PC-9 (cell line): ENCODE measurements around the gene ENTR1. TPM values are rescaled to one million over a fixed set of nuclear protein-coding genes. Genes with fewer than 3 reads are reported as not detected.
"Not testable (repeated sequence)": the region's sequence is repeated elsewhere in the genome, so short reads cannot be mapped to it uniquely, and the experiment has no call there.

Source experiments
- BruUV-seq: library from RNA; stranded (reverse); fragments of 400-500 nt; replicated peaks from 2 replicates; lab custom pipeline; 2021; lab: Mats Ljungman, UMichigan
- CTCF ChIA-PET: fragments of 300-600 bp; sonication (Branson Sonifier 250); formaldehyde crosslinking; loops from one replicate; lab custom pipeline; 2022; ENCODE audit warnings: antibody characterized with exemption; lab: Charles Lee
- POLR2A ChIA-PET: fragments of 300-600 bp; sonication (Branson Sonifier 250); formaldehyde crosslinking; loops from one replicate; lab custom pipeline; 2022; ENCODE audit warnings: antibody characterized with exemption; ENCODE audit not compliant: unreplicated experiment; lab: Charles Lee
- DNase-seq, 2 experiments: peaks; one replicate each; pipeline versions ENCODE4 v3.0.0 to v3.0.0-alpha.2; 2015 to 2022; ENCODE audit warnings: mixed read lengths in 1 of 2
- H2AFZ ChIP-seq: fragments of 200-600 bp; sonication (generic); 2 replicates; pipeline ENCODE4 v1.8.1; 2017; ENCODE audit warnings: antibody characterized with exemption
- H3F3A ChIP-seq: fragments of 200-600 bp; sonication (generic); 2 replicates; pipeline ENCODE4 v1.8.1; 2017; ENCODE audit warnings: antibody characterized with exemption, mild to moderate bottlenecking, low read depth; ENCODE audit not compliant: insufficient read depth
- H3K27ac ChIP-seq: fragments of 200-600 bp; sonication (generic); 2 replicates; pipeline ENCODE4 v1.6.1; 2016; ENCODE audit warnings: mixed run types
- H3K27me3 ChIP-seq: fragments of 200-600 bp; sonication (generic); 2 replicates; pipeline ENCODE4 v1.6.1; 2016; ENCODE audit warnings: low read depth, mixed run types; ENCODE audit not compliant: insufficient read depth
- H3K36me3 ChIP-seq: fragments of 200-600 bp; sonication (generic); 2 replicates; pipeline ENCODE4 v1.6.1; 2016; ENCODE audit warnings: low read depth, mixed run types
- H3K4me1 ChIP-seq: fragments of 200-600 bp; sonication (generic); replicated peaks from 2 replicates; pipeline ENCODE4 v1.6.1; 2016; ENCODE audit warnings: mixed run types; ENCODE audit not compliant: insufficient read depth
- H3K4me2 ChIP-seq: fragments of 200-600 bp; sonication (generic); 2 replicates; pipeline ENCODE4 v1.6.1; 2017; ENCODE audit warnings: mixed run types
- H3K4me3 ChIP-seq: fragments of 200-600 bp; sonication (generic); 2 replicates; pipeline ENCODE4 v1.6.1; 2016; ENCODE audit warnings: mixed run types
- H3K79me2 ChIP-seq: fragments of 200-600 bp; sonication (generic); 2 replicates; pipeline ENCODE4 v1.6.1; 2017; ENCODE audit warnings: low read depth, mixed run types
- H3K9me2 ChIP-seq: fragments of 200-600 bp; sonication (generic); 2 replicates; pipeline ENCODE4 v1.8.1; 2017; ENCODE audit warnings: mild to moderate bottlenecking; ENCODE audit not compliant: insufficient read depth
- H3K9me3 ChIP-seq: fragments of 200-600 bp; sonication (generic); 2 replicates; pipeline ENCODE4 v1.8.1; 2016; ENCODE audit warnings: low read depth; ENCODE audit not compliant: insufficient read depth
- H4K20me1 ChIP-seq: fragments of 200-600 bp; sonication (generic); 2 replicates; pipeline ENCODE4 v1.8.1; 2017; ENCODE audit not compliant: insufficient read depth
- EZH2 ChIP-seq: fragments of 200-600 bp; sonication (generic); IDR thresholded peaks from 2 replicates; pipeline ENCODE4 v1.8.0; 2017; ENCODE audit warnings: antibody characterized with exemption, low read depth
- intact Hi-C: fragments of 100-400 bp; cut with micrococcal nuclease; formaldehyde crosslinking; loops from one replicate; pipeline ENCODE4 v1.10.0; 2022; ENCODE audit not compliant: unreplicated experiment
- total RNA-seq: library from RNA; stranded (reverse); gene quantifications from 2 replicates; pipeline ENCODE4 v1.2.3, GENCODE V29; 2021
- TF ChIP-seq, protein P1 (sequence below): fragments of 200-600 bp; sonication (generic); conservative IDR thresholded peaks from 2 replicates; pipeline ENCODE4 v1.6.1; 2017; ENCODE audit warnings: mixed run types, antibody characterized with exemption, mild to moderate bottlenecking, moderate library complexity

Gene ENTR1
- total RNA-seq, 1 experiment from 2014 or later = 67.9 TPM

DNA sequence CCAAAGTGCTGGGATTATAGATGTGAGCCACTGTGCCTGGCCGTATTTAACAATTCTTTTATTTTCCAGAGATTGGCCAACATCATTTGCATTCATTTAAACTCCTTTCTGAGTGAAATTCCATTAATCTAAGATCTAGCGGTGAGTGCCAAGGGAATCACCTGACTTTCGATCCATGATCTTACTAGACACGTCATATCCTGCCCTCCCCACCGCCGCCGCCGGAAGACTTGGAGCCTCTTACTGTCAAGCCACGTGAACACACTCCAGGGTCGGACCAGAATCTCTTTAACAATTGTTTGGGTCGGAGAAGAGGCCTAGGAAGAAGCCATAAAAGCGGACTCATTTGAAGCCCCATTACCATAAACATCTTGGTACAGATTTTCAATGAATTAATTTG, 16.4 kb upstream of the ENTR1 start:
- H3K9me2 ChIP-seq = no peaks in the 10 kb centered on the region
- DNase-seq = no peak
- CTCF ChIA-PET = no interaction called here
- no peak overlapping the region for H3K27ac ChIP-seq
- intact Hi-C loops = no loop called here
- peaks cover 8% of the 10 kb centered on the region; the same call in 1 of the 2 replicates for H4K20me1 ChIP-seq
- no peaks in the 10 kb centered on the region for H3K9me3 ChIP-seq
- H2AFZ ChIP-seq = no peak overlapping the region
- H3K79me2 ChIP-seq = no peaks in the 10 kb centered on the region
- H3K36me3 ChIP-seq = no peaks in the 10 kb centered on the region
- no peak for TF ChIP-seq EZH2
- TF ChIP-seq, protein P1, sequence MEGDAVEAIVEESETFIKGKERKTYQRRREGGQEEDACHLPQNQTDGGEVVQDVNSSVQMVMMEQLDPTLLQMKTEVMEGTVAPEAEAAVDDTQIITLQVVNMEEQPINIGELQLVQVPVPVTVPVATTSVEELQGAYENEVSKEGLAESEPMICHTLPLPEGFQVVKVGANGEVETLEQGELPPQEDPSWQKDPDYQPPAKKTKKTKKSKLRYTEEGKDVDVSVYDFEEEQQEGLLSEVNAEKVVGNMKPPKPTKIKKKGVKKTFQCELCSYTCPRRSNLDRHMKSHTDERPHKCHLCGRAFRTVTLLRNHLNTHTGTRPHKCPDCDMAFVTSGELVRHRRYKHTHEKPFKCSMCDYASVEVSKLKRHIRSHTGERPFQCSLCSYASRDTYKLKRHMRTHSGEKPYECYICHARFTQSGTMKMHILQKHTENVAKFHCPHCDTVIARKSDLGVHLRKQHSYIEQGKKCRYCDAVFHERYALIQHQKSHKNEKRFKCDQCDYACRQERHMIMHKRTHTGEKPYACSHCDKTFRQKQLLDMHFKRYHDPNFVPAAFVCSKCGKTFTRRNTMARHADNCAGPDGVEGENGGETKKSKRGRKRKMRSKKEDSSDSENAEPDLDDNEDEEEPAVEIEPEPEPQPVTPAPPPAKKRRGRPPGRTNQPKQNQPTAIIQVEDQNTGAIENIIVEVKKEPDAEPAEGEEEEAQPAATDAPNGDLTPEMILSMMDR = no peak
- POLR2A ChIA-PET = no interaction called here
- no TSS peak for BruUV-seq
- no peak overlapping the region for H3K4me3 ChIP-seq
- H3K27me3 ChIP-seq = no peaks in the 10 kb centered on the region
- peaks cover 33% of the 10 kb centered on the region; the same call in 1 of the 2 replicates for H3F3A ChIP-seq
- no peak overlapping the region for H3K4me2 ChIP-seq
- H3K4me1 ChIP-seq = no peaks in the 10 kb centered on the region

DNA sequence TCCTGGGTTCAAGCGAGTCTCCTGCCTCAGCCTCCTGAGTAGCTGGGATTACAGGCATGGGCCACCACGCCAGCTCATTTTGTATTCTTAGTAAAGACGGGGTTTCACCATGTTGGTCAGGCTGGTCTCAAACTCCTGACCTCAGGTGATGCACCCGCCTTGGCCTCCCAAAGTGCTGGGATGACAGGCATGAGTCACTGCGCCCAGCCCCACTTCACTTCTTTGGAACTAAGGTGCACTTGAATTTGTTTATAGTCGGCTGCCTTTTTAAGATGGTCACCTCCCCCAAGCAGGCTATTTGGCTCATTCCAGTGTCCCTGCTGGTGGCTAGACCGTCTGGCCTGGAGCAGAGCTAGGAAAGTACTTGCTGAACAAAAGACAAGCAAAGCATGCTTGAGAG, 15.0 kb upstream of the ENTR1 start:
- H3K9me2 ChIP-seq, H3K4me3 ChIP-seq, BruUV-seq, H3K79me2 ChIP-seq, H4K20me1 ChIP-seq, H3K4me2 ChIP-seq, H3K4me1 ChIP-seq, H3K27ac ChIP-seq, intact Hi-C loops, H2AFZ ChIP-seq, H3K36me3 ChIP-seq, H3K27me3 ChIP-seq, DNase-seq, H3K9me3 ChIP-seq: not testable (repeated sequence)
- H3F3A ChIP-seq = peaks cover 33% of the 10 kb centered on the region; the same call in 1 of the 2 replicates
- ChIA-PET CTCF (interaction anchor here (0.6 kb wide), 2 partner anchors 63 to 220 kb away, joined by 3 read pairs; no protein-coding TSS in a partner anchor), POLR2A (interaction anchor here (0.6 to 0.7 kb wide), 3 partner anchors 9 to 365 kb away, joined by 3 to 10 read pairs (median 5); no protein-coding TSS in a partner anchor)

DNA sequence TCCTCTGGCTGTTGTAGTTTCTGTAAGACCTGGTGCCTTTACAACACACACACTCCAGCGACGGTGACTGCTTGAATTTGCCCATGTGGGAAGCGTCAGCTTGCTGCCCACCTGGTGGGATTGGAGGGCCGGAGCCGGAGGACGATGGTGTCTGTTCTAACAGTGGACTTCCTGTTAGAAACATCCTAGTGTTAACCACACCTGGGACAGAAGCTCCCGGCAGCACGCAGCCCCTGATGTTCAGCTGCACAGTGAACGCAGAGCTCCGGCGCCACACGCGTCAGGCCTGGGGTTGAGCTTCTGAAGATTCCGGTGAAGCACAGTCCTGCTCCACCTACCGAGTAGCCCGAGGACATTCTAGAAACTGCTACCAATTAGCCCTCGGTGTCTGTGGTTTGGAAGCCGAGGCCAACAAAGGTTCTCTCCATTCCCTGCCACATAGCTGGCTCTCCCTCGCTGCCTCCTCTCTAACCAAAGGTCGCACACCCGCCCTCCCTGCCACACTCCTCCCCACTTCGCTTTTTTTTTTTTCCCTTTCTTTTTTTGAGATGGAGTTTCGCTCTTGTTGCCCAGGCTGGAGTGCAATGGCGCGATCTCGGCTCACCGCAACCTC, 14.4 kb upstream of the ENTR1 start:
- H3K9me3 ChIP-seq = no peaks in the 10 kb centered on the region
- H3K36me3 ChIP-seq = no peaks in the 10 kb centered on the region
- H3K4me2 ChIP-seq = no peak overlapping the region
- H3K79me2 ChIP-seq = no peaks in the 10 kb centered on the region
- CTCF ChIA-PET = interaction anchor here (0.6 kb wide), 2 partner anchors 62 to 221 kb away, joined by 3 read pairs; no protein-coding TSS in a partner anchor
- no peaks in the 10 kb centered on the region for H3K27me3 ChIP-seq
- H3K9me2 ChIP-seq = no peaks in the 10 kb centered on the region
- no peak overlapping the region for H3K27ac ChIP-seq
- no peak for TF ChIP-seq EZH2
- TF ChIP-seq, protein P1 = no peak
- no TSS peak for BruUV-seq
- peaks cover 8% of the 10 kb centered on the region; the same call in 1 of the 2 replicates for H4K20me1 ChIP-seq
- intact Hi-C loops = no loop called here
- no peak overlapping the region for H2AFZ ChIP-seq
- H3F3A ChIP-seq = peaks cover 33% of the 10 kb centered on the region; the same call in 1 of the 2 replicates
- POLR2A ChIA-PET = interaction anchor here (0.7 kb wide), 1 partner anchor 34 kb away, joined by 10 read pairs; no protein-coding TSS in a partner anchor
- no peak for DNase-seq
- no peak overlapping the region for H3K4me3 ChIP-seq
- H3K4me1 ChIP-seq = no peaks in the 10 kb centered on the region
